ENCODE results near the gene ADIRF. TPM values are rescaled to one million over a fixed set of nuclear protein-coding genes. Genes with fewer than 3 reads are reported as not detected.

ADIRF gene
- total RNA-seq = 10.4 and 24.4 TPM in 2 replicates

DNA sequence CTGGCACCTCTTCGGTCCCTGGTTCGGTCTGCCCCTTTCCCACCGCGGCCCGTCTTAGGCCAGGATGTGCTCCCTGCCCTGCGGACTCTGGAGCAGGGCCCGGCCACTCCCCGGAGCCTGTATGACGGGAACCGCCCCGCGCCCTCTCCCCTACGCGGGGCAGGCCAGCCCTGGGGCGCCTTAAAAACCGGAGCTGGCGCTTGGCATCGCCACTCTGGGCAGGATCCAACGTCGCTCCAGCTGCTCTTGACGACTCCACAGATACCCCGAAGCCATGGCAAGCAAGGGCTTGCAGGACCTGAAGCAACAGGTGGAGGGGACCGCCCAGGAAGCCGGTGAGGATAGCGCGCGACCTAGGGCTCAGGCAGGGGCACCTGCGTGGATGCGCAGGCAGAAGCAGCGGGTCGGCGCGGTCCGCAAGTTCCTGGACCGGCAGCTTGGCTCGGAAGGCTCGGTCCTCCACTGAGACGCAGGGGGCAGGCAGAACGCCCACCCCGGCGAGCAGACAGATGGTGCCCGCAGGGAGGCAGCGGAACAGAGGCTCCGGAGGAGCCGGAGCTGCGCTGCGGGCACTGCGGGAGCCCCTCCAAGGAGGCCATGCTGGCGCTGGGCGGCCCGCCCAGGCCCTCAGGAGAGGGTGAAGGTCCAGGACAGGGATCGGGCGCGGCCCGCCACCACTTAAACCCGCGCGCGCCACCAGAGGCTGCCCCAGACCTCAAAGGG lies at the start of gene ADIRF:
Gene ADIRF (plus strand): TSS at position 212 of the 723 bp plus-strand sequence. CDS start 63 bp downstream, at position 275.

GRCh38 chr10:86957471-86958115 lies 10.7 kb upstream of the ADIRF start, which contains the start of gene MMRN2:
Gene MMRN2 (minus strand): TSS chr10:86957615. CDS start chr10:86957541, 74 bp downstream.

GRCh38 chr10:86958116-86958900 lies 10.0 kb upstream of the ADIRF start, which contains the start of gene SNCG:
Gene SNCG (plus strand): TSS chr10:86958599. CDS start chr10:86958698, 99 bp downstream.

GRCh38 chr10:87020056-87020455 lies 51.8 kb downstream of the ADIRF start, which contains the start of gene FAM25A:
Gene FAM25A (plus strand): TSS chr10:87020294. CDS start chr10:87020325, 31 bp downstream.

Small RNA genes lying within 50 kb of the gene (small RNA-seq; reads per million reads assigned to genes)
- gene BMS1P3 (not detected), gene FAM25A (not detected)

Other genes with a start within 250 kb of the ADIRF start
- 72.3 and 87.5 TPM in 2 replicates for gene BMPR1A, start 211.9 kb upstream of the ADIRF start, total RNA-seq
- 1.5 and 1.6 TPM in 2 replicates for gene MMRN2, start 10.9 kb upstream of the ADIRF start, total RNA-seq
- gene SNCG, start 9.9 kb upstream of the ADIRF start, total RNA-seq = 1.5 and 3.2 TPM in 2 replicates
- gene FAM25A, start 51.8 kb downstream of the ADIRF start, total RNA-seq = not detected in 2 replicates
- 236 and 243 TPM in 2 replicates for gene GLUD1, start 126.4 kb downstream of the ADIRF start, total RNA-seq
- gene SHLD2, start 126.7 kb downstream of the ADIRF start, total RNA-seq = 33.5 and 38.0 TPM in 2 replicates